ENCODE results near the gene RPL18. TPM values are rescaled to one million over a fixed set of nuclear protein-coding genes. Genes with fewer than 3 reads are reported as not detected.

Gene RPL18
- total and polyA plus RNA-seq, 9 of the 15 experiments (the other 6 are each of a cell fraction or from before 2014, with no cell fraction given) = 312 to 2,635 (median 1,653) TPM

- TF ChIP-seq E2F8 (IDR thresholded peaks at IDR 0.05; ENCODE audit: low read depth, partially characterized antibody) (no peak), DIDO1 (tag; IDR thresholded peaks at IDR 0.05; ENCODE audit: low read depth) (no peak), ZNF592 (IDR thresholded peaks at IDR 0.05) (no peak), SAFB2 (IDR thresholded peaks at IDR 0.05; ENCODE audit: borderline replicate concordance, low read depth, low read length, severe bottlenecking) (no peak), ARID1B (IDR thresholded peaks at IDR 0.05) (no peak), TBL1XR1 (IDR thresholded peaks at IDR 0.05; ENCODE audit: low read length in 2 of 2) (no peak), ZNF324 (CRISPR knock-in tag; IDR thresholded peaks at IDR 0.05) (no peak), ZFP36 (IDR thresholded peaks at IDR 0.05; ENCODE audit: low read depth, low read length, partially characterized antibody) (no peak), BRCA1 (IDR thresholded peaks at IDR 0.05) (no peak), BRCA1 (CRISPR knock-in tag; IDR thresholded peaks at IDR 0.05) (no peak), WHSC1 (IDR thresholded peaks at IDR 0.05; ENCODE audit: low read length) (no peak), ELF1 (tag; IDR thresholded peaks at IDR 0.05) (no peak), HMGN3 (IDR thresholded peaks at IDR 0.05; ENCODE audit: borderline replicate concordance, extremely low read depth, insufficient read length, low read depth, low read length) (no peak), KLF6 (CRISPR knock-in tag; IDR thresholded peaks at IDR 0.05; ENCODE audit: borderline replicate concordance) (no peak), KDM4B (IDR thresholded peaks at IDR 0.05; ENCODE audit: borderline replicate concordance in 2 of 2, low read depth in 1 of 2) (no peak), SETDB1 (IDR thresholded peaks at IDR 0.05; ENCODE audit: low read length) (no peak), ZKSCAN8 (CRISPR knock-in tag; IDR thresholded peaks at IDR 0.05) (peak; percentile 76), RBBP5 (IDR thresholded peaks at IDR 0.05; ENCODE audit: borderline replicate concordance, insufficient read depth, low read length, poor library complexity, severe bottlenecking) (no peak), TCFL5 (CRISPR knock-in tag; conservative IDR thresholded peaks at IDR 0.05) (no peak), FOXA3 (CRISPR knock-in tag; conservative IDR thresholded peaks at IDR 0.05 in 1 of 2, IDR thresholded peaks at IDR 0.05 in 1 of 2) (peak in 1 of 2 experiments; percentile 49; a peak in 1 of 4 replicates), ZNF232 (CRISPR knock-in tag; IDR thresholded peaks at IDR 0.05) (0 out of 2 replicates have a peak, but pooled peaks have one; percentile 23), PTRF (tag; IDR thresholded peaks at IDR 0.05) (no peak)
Observed at GRCh38 chr19:48618278-48618915, 581 bp downstream of the RPL18 start (continued).

All from K562 (cell line).